Breast epithelium (tissue), 4 donors: ENCODE data around the gene RFWD3. TPM values are rescaled to one million over a fixed set of nuclear protein-coding genes. Genes with fewer than 3 reads are reported as not detected.

Experiments used
- DNase-seq, 2 donors: peaks; one replicate each; pipeline ENCODE4 v3.0.0-alpha.2; 2019; ENCODE audit warnings: low spot score in 2 of 2
- H3K27ac ChIP-seq, 2 donors: fragments of 200-600 bp; sonication (generic) in 1 of 2; one replicate each; pipeline ENCODE4 v1.5.1; 2016 to 2019; ENCODE audit warnings: mild to moderate bottlenecking in 1 of 2
- H3K27me3 ChIP-seq, 2 donors: fragments of 200-600 bp; sonication (generic) in 1 of 2; one replicate each; pipeline versions ENCODE4 v1.5.1 to v1.6.0; 2017 to 2019; ENCODE audit warnings: control low read depth in 1 of 2, mild to moderate bottlenecking in 1 of 2
- H3K36me3 ChIP-seq: fragments of 200-600 bp; one replicate; pipeline ENCODE4 v1.5.1; 2019
- H3K4me1 ChIP-seq, 2 donors: fragments of 200-600 bp; sonication (generic); one replicate each; pipeline ENCODE4 v1.5.1; 2016 to 2019; ENCODE audit warnings: control low read depth in 1 of 2
- H3K4me3 ChIP-seq, 3 donors: fragments of 200-600 bp; sonication (generic); 1 replicate in 2 of 3; 2 replicates in 1 of 3; pipeline ENCODE4 v1.5.1; 2016 to 2019; ENCODE audit warnings: mild to moderate bottlenecking in 3 of 3, moderate library complexity in 2 of 3
- H3K9me3 ChIP-seq, 2 donors: fragments of 200-600 bp; sonication (generic) in 1 of 2; one replicate each; pipeline ENCODE4 v1.5.1; 2016 to 2019; ENCODE audit warnings: control low read depth in 1 of 2
- POLR2A ChIP-seq: fragments of 450-650 bp; IDR thresholded peaks from one replicate; pipeline ENCODE4 v1.6.1; 2016; ENCODE audit warnings: antibody characterized with exemption, mild to moderate bottlenecking, moderate library complexity
- POLR2AphosphoS5 ChIP-seq, 3 donors: sonication (generic); formaldehyde crosslinking; IDR thresholded peaks; one replicate each; pipeline ENCODE4 v1.6.1; 2017; ENCODE audit warnings: antibody characterized with exemption in 3 of 3
- intact Hi-C: fragments of 100-400 bp; cut with DNase I; formaldehyde crosslinking; loops from one replicate; pipeline ENCODE4 v1.15.1; 2023; ENCODE audit warnings: low total_unique reads
- total RNA-seq, 3 donors: library from RNA; depleted of rRNA; stranded (reverse); fragments of >200 nt; gene quantifications; one replicate each; pipeline ENCODE4 v1.1.0, GENCODE V29; 2016
- TF ChIP-seq, protein P1 (sequence below), 3 donors: fragments of 450-650 bp; IDR thresholded peaks; one replicate each; pipeline ENCODE4 v1.5.1; 2016 to 2017; ENCODE audit warnings: antibody characterized with exemption in 3 of 3, mild to moderate bottlenecking in 3 of 3, moderate library complexity in 3 of 3

The RFWD3 gene
- total RNA-seq, 3 donors from 2014 or later = 11.0 to 23.6 (median 18.7) TPM

- no peak overlapping the region for H3K4me3 ChIP-seq
- no peaks in the 10 kb centered on the region for H3K36me3 ChIP-seq
- no peak overlapping the region for H3K27ac ChIP-seq
- no peaks in the 10 kb centered on the region for H3K4me1 ChIP-seq
- H3K9me3 ChIP-seq = no peaks in the 10 kb centered on the region
- intact Hi-C loops = no loop called here
- no peak for DNase-seq
- TF ChIP-seq, protein P1, sequence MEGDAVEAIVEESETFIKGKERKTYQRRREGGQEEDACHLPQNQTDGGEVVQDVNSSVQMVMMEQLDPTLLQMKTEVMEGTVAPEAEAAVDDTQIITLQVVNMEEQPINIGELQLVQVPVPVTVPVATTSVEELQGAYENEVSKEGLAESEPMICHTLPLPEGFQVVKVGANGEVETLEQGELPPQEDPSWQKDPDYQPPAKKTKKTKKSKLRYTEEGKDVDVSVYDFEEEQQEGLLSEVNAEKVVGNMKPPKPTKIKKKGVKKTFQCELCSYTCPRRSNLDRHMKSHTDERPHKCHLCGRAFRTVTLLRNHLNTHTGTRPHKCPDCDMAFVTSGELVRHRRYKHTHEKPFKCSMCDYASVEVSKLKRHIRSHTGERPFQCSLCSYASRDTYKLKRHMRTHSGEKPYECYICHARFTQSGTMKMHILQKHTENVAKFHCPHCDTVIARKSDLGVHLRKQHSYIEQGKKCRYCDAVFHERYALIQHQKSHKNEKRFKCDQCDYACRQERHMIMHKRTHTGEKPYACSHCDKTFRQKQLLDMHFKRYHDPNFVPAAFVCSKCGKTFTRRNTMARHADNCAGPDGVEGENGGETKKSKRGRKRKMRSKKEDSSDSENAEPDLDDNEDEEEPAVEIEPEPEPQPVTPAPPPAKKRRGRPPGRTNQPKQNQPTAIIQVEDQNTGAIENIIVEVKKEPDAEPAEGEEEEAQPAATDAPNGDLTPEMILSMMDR (IDR thresholded peaks at IDR 0.05) = no peak
- TF ChIP-seq POLR2AphosphoS5 (IDR thresholded peaks at IDR 0.05) (no peak), POLR2A (no peak)
- no peaks in the 10 kb centered on the region for H3K27me3 ChIP-seq
These were observed 79.7 kb downstream of the RFWD3 start for GRCh38 chr16:74586948-74587347.

DNA sequence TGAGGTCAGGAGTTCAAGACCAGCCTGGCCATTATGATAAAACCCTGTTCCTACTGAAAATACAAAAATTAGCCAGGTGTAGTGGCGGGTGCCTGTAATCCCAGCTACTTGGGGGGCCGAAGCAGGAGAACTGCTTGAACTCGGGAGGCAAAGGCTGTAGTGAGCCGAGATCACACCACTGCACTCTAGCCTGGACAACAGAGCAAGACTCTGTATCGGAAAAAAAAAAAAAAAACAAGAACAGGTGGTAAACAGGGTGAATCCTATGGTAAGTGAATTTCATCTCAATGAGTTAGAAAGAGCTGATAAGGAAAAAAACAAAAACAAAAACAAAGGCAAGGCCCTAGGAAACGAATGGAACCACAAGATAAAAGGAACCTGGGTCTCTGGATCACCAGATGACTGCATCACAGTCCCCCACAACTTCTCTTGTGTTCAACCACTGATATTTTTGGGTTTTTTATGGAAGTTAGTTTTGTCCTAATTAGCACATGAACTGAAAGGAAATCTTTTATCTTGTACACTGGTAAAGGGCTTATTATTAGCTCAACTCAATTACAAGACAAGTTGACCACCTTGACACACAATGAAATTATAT, 80.7 kb downstream of the RFWD3 start:
- TF ChIP-seq POLR2A (no peak), POLR2AphosphoS5 (IDR thresholded peaks at IDR 0.05) (no peak)
- TF ChIP-seq, protein P1 (IDR thresholded peaks at IDR 0.05) = no peak
- no peak overlapping the region for H3K4me3 ChIP-seq
- H3K27ac ChIP-seq = no peak overlapping the region
- H3K27me3 ChIP-seq = no peaks in the 10 kb centered on the region
- H3K4me1 ChIP-seq = no peaks in the 10 kb centered on the region
- intact Hi-C loops = no loop called here
- H3K9me3 ChIP-seq = no peaks in the 10 kb centered on the region
- DNase-seq = no peak
- no peaks in the 10 kb centered on the region for H3K36me3 ChIP-seq

- Histone ChIP-seq H3K4me1 (no peaks in the 10 kb centered on the region), H3K9me3 (no peaks in the 10 kb centered on the region), H3K27ac (no peak overlapping the region), H3K4me3 (peak overlapping the region in 1 of 3 donors; percentile 35), H3K36me3 (no peaks in the 10 kb centered on the region), H3K27me3 (no peaks in the 10 kb centered on the region)
- DNase-seq = no peak
- TF ChIP-seq POLR2A (no peak), POLR2AphosphoS5 (IDR thresholded peaks at IDR 0.05) (no peak)
- TF ChIP-seq, protein P1 (IDR thresholded peaks at IDR 0.05) = no peak
- intact Hi-C loops = no loop called here
These were observed 82.6 kb downstream of the RFWD3 start for GRCh38 chr16:74583926-74584666.

GRCh38 chr16:74582970-74583369, 83.7 kb downstream of the RFWD3 start:
- Histone ChIP-seq H3K9me3 (no peaks in the 10 kb centered on the region), H3K4me1 (no peaks in the 10 kb centered on the region), H3K36me3 (no peaks in the 10 kb centered on the region), H3K4me3 (no peak overlapping the region), H3K27me3 (no peaks in the 10 kb centered on the region), H3K27ac (no peak overlapping the region)
- DNase-seq = no peak
- intact Hi-C loops = no loop called here
- TF ChIP-seq POLR2A (no peak), POLR2AphosphoS5 (IDR thresholded peaks at IDR 0.05) (no peak)
- TF ChIP-seq, protein P1 (IDR thresholded peaks at IDR 0.05) = no peak

GRCh38 chr16:74580833-74581232, 85.8 kb downstream of the RFWD3 start:
- no peaks in the 10 kb centered on the region for H3K27me3 ChIP-seq
- intact Hi-C loops = no loop called here
- H3K4me3 ChIP-seq = no peak overlapping the region
- no peaks in the 10 kb centered on the region for H3K36me3 ChIP-seq
- DNase-seq = no peak
- H3K4me1 ChIP-seq = no peaks in the 10 kb centered on the region
- H3K27ac ChIP-seq = no peak overlapping the region
- H3K9me3 ChIP-seq = no peaks in the 10 kb centered on the region
- no peak for TF ChIP-seq POLR2AphosphoS5 (IDR thresholded peaks at IDR 0.05)
- no peak for TF ChIP-seq POLR2A
- TF ChIP-seq, protein P1 (IDR thresholded peaks at IDR 0.05) = no peak
